ENCODE measurements around the gene PAX5. TPM values are rescaled to one million over a fixed set of nuclear protein-coding genes. Genes with fewer than 3 reads are reported as not detected.

Gene PAX5
- total RNA-seq, 1 donor from 2014 or later: 0.18 TPM

DNA sequence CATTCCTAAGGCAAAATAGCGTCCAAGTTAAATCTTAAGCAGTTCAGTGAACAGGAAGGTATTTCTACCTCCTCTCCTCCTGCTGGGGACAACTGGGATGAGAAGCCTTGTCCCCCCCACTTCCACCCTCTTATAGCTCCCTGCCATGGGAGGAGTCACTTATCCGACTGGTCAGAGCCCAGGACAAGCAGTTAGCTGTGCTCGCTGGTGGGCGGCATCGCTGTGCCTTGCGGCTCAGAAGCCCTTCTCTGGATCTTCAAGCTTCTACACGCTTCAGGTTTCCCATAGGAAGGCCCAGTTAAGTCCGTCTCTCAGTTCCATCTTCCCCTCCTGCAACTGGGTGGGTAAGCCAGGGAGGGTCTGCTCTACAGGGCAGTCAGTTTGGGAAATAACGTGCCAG lies 77.2 kb downstream of the PAX5 start:
- intact Hi-C loops (cut with DNase I): no loop called here
- Histone ChIP-seq H3K27ac (no peak overlapping the region), H3K36me3 (no peaks in the 10 kb centered on the region), H3K4me1 (no peaks in the 10 kb centered on the region), H3K9me3 (no peaks in the 10 kb centered on the region), H3K27me3 (ENCODE audit: low read depth) (peaks cover 17% of the 10 kb centered on the region), H3K4me3 (no peak overlapping the region)
- ATAC-seq (no peak), DNase-seq (no peak)
- no peak for TF ChIP-seq CTCF (IDR thresholded peaks at IDR 0.05)

- intact Hi-C loops (cut with DNase I): no loop called here
- Histone ChIP-seq H3K27ac (no peak overlapping the region), H3K4me3 (no peak overlapping the region), H3K36me3 (no peaks in the 10 kb centered on the region), H3K4me1 (no peaks in the 10 kb centered on the region), H3K27me3 (ENCODE audit: low read depth) (peaks cover 5% of the 10 kb centered on the region), H3K9me3 (no peaks in the 10 kb centered on the region)
- no peak for TF ChIP-seq CTCF (IDR thresholded peaks at IDR 0.05)
- ATAC-seq (no peak), DNase-seq (no peak)
Measured at GRCh38 chr9:36950389-36950788, 83.7 kb downstream of the PAX5 start.

DNA sequence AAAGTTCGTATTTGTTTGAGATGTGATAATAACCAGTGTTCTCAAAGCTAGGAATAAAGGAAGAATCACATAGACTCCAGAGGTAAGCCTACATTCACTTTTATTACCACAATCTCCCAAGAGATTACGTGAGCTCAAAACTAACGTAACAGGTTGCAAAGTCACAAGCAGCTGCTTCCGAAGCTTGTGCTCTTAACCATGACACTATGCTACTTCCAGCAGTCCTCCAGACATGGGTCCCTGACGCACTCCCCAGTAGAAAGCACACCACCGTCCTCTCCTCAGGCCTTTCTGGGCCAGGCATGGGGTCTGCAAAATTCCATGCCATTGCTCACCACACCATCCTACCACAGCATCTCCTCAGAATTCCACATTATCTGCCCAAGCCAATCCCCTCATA lies 84.6 kb downstream of the PAX5 start:
- intact Hi-C loops (cut with DNase I): no loop called here
- Histone ChIP-seq H3K4me3 (no peak overlapping the region), H3K27ac (no peak overlapping the region), H3K4me1 (no peaks in the 10 kb centered on the region), H3K36me3 (no peaks in the 10 kb centered on the region), H3K27me3 (ENCODE audit: low read depth) (peaks cover 5% of the 10 kb centered on the region), H3K9me3 (no peaks in the 10 kb centered on the region)
- TF ChIP-seq CTCF (IDR thresholded peaks at IDR 0.05): no peak
- DNase-seq (no peak), ATAC-seq (no peak)

DNA sequence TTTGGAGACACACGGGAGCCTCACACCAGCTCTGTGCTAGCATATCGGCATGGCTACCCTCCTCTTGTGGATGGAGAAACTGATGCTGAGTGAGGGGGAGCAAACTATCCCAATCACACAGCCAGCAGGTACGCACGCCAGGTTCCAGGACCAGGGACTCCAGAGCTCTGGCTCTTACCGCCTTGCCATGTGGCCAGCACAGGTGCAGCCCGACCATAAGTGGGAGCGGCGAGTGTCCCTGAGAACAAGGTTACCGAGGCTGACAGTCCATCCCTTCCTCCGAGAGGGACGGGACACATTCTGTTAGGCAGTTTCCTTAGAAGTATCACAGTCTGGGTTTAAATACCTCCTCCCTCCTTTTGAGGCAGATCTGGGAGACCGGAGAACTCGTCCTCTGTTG lies 86.0 kb downstream of the PAX5 start:
- Histone ChIP-seq H3K4me3 (no peak overlapping the region), H3K4me1 (no peaks in the 10 kb centered on the region), H3K27ac (no peak overlapping the region), H3K9me3 (no peaks in the 10 kb centered on the region), H3K36me3 (no peaks in the 10 kb centered on the region), H3K27me3 (ENCODE audit: low read depth) (peaks cover 5% of the 10 kb centered on the region)
- DNase-seq (no peak), ATAC-seq (no peak)
- no peak for TF ChIP-seq CTCF (IDR thresholded peaks at IDR 0.05)
- intact Hi-C loops (cut with DNase I): no loop called here

- DNase-seq (no peak), ATAC-seq (no peak)
- Histone ChIP-seq H3K4me1 (no peaks in the 10 kb centered on the region), H3K36me3 (no peaks in the 10 kb centered on the region), H3K27me3 (ENCODE audit: low read depth) (peaks cover 5% of the 10 kb centered on the region), H3K4me3 (no peak overlapping the region), H3K9me3 (no peaks in the 10 kb centered on the region), H3K27ac (no peak overlapping the region)
- no peak for TF ChIP-seq CTCF (IDR thresholded peaks at IDR 0.05)
- intact Hi-C loops (cut with DNase I): no loop called here
Measured at GRCh38 chr9:36946653-36947052, 87.4 kb downstream of the PAX5 start.

DNA sequence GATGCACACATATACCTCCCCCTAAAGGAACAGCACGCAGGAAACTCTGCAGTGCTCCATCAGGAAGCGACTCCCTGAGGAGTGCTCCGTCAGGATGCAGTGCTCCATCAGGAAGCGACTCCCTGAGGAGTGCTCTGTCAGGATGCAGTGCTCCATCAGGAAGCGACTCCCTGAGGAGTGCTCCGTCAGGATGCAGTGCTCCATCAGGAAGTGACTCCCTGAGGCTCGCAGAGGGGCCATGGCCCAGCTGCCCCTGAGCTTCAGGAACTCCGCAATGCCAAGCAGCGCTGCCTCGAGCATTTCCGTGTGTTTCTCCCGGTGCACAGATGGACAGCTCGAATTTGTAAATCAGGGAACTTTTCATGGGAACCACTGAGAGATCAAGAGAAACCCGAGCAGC lies 88.1 kb downstream of the PAX5 start:
- intact Hi-C loops (cut with DNase I): no loop called here
- DNase-seq: no peak
- Histone ChIP-seq H3K27ac (no peak overlapping the region), H3K27me3 (ENCODE audit: low read depth) (peaks cover 5% of the 10 kb centered on the region), H3K4me3 (no peak overlapping the region), H3K4me1 (no peaks in the 10 kb centered on the region), H3K9me3 (no peaks in the 10 kb centered on the region), H3K36me3 (no peaks in the 10 kb centered on the region)
- no peak for ATAC-seq
- TF ChIP-seq CTCF (IDR thresholded peaks at IDR 0.05): no peak

All from lower lobe of right lung (tissue), 2 donors.